Right atrium auricular region (tissue), 2 donors: ENCODE measurements around the gene NDP. TPM values are rescaled to one million over a fixed set of nuclear protein-coding genes. Genes with fewer than 3 reads are reported as not detected.

ENCODE experiments used
- DNase-seq: peaks from one replicate; pipeline ENCODE4 v3.0.0-alpha.2; 2019; ENCODE audit warnings: low spot score
- H3K27ac ChIP-seq, 2 donors: fragments of 200-600 bp; sonication (generic); 1 replicate in 1 of 2; 2 replicates in 1 of 2; pipeline ENCODE4 v1.5.1; 2016 to 2019
- H3K27me3 ChIP-seq, 2 donors: fragments of 200-600 bp; sonication (generic); one replicate each; pipeline versions ENCODE4 v1.5.1 to v1.6.0; 2017 to 2019
- H3K36me3 ChIP-seq: fragments of 200-600 bp; sonication (generic); one replicate; pipeline ENCODE4 v1.5.1; 2016
- H3K4me1 ChIP-seq, 2 donors: fragments of 200-600 bp; sonication (generic); one replicate each; pipeline versions ENCODE4 v1.5.1 to v1.6.0; 2017 to 2019
- H3K4me3 ChIP-seq, 2 donors: fragments of 200-600 bp; sonication (generic); 1 replicate in 1 of 2; 2 replicates in 1 of 2; pipeline ENCODE4 v1.5.1; 2017 to 2019; ENCODE audit warnings: mild to moderate bottlenecking in 1 of 2, moderate library complexity in 1 of 2
- H3K9me3 ChIP-seq, 2 donors: fragments of 200-600 bp; sonication (generic); one replicate each; pipeline ENCODE4 v1.5.1; 2019
- total RNA-seq, 2 donors: library from RNA; depleted of rRNA; stranded (reverse); fragments of >200 nt; gene quantifications; one replicate each; pipeline ENCODE4 v1.1.0, GENCODE V29; 2016
- TF ChIP-seq, protein P1 (sequence below), 2 donors: fragments of 200-600 bp; sonication (generic); IDR thresholded peaks; one replicate each; pipeline ENCODE4 v1.5.1; 2019; ENCODE audit warnings: antibody characterized with exemption in 2 of 2

The NDP gene
- total RNA-seq, 2 donors from 2014 or later = 0.20 TPM; not detected in 1

GRCh38 chrX:43899878-43900815, 73.0 kb downstream of the NDP start:
- TF ChIP-seq, protein P1, sequence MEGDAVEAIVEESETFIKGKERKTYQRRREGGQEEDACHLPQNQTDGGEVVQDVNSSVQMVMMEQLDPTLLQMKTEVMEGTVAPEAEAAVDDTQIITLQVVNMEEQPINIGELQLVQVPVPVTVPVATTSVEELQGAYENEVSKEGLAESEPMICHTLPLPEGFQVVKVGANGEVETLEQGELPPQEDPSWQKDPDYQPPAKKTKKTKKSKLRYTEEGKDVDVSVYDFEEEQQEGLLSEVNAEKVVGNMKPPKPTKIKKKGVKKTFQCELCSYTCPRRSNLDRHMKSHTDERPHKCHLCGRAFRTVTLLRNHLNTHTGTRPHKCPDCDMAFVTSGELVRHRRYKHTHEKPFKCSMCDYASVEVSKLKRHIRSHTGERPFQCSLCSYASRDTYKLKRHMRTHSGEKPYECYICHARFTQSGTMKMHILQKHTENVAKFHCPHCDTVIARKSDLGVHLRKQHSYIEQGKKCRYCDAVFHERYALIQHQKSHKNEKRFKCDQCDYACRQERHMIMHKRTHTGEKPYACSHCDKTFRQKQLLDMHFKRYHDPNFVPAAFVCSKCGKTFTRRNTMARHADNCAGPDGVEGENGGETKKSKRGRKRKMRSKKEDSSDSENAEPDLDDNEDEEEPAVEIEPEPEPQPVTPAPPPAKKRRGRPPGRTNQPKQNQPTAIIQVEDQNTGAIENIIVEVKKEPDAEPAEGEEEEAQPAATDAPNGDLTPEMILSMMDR (IDR thresholded peaks at IDR 0.05) = no peak
- Histone ChIP-seq H3K4me3 (no peak overlapping the region), H3K4me1 (no peaks in the 10 kb centered on the region), H3K27me3 (peaks cover 0 to 3% of the 10 kb centered on the region in 2 donors), H3K9me3 (no peaks in the 10 kb centered on the region), H3K27ac (no peak overlapping the region), H3K36me3 (no peaks in the 10 kb centered on the region)
- DNase-seq = no peak

Other genes with a start within 250 kb of the NDP start
- gene MAOB, start 90.9 kb downstream of the NDP start, total RNA-seq = 10 to 100 TPM; 21.0 to 64.3 TPM